ENCODE data around the gene PARD3B.

Gene PARD3B

DNA sequence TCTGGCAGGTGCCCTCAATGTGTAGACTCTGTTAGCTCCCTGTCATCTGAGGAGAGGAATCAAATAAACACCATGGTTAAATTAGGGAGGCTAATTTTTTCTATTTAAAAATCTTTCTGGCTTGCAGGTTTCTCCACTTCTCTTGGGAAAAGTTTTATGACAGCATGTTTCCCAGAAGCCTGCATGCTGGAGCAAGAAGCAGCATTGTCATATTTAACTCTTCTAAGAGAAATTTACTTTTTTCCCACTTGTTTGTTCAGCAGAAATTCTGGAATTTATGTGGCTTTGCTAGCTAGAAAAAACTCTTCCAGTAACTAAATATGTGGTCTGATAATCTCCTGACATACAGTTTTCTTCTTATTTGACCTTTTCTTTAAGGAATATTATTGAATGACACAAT lies 230.5 kb downstream of the PARD3B start:
- no peak for DNase-seq

DNA sequence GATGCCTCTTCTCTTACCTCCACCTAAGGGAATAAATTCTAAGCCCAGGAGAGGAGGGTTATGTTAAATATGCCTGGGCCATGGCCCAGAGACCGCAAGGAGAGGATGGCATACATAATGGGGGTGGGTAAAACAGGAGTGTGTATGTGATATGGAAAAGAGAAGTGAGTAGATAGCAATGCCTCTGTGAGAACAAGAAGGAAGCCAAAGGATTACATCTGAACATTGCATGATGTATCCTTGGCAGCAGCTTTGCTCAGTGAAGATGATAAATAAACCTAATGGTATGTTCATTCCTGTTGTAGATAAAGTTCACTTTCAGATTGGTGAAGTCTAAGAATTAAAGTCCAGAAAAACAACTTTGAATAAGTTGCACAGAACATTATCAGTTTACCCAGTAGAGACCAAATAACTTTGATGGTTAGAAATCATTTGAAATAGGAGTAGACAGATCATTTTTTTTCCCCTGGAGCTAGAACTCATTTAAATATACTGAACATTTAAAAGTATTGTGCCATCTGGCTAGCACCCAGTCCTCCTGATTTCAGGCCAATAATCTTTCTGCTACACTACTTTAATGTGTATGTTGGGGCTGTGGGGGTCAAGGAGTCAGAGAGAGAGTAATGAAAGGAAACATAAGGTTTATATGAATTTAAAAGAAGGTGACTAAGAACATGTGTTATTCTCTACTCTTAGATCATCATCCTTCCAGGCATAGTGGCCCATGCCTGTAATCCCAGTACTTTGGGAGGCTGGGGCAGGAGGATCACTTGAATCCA lies 231.7 kb downstream of the PARD3B start:
- no peak for DNase-seq

DNA sequence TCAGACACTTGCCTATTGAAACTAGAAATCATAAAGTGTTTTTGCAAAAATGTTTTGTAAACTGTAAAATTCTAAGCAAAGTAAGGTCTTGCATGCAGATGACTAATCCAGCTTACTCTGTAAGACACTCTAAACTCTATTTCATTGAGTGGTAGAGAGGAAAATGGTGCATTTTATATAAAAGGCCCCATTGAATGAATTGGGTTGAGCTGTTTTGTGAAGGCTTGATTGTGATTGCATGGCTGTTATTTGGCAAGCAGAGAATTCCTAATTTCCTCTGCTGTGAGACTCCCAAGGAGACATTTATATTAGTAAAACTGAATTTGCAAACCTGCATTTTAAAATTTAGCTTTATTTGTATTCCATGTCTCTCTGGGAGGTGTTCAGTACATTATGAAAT lies 234.5 kb downstream of the PARD3B start:
- DNase-seq, result no peak

DNA sequence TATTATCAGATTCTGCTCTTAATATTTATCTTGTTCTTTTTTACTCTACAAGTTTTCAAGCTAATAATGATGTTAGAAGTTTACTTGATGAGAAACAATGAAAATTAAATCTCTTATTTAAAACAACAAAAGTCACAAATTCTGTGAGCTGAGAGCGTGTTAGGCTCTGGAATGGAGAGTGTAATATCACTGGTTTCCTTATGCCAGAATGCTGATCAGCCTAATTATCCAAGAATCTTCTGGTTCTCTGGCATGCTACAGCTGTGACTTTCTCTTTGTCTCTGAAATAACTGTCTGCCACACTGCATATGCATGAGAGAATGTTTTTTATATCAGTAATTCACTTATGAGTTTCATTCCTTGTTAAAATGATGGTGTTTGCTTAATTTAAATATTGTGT lies 236.7 kb downstream of the PARD3B start:
- no peak for DNase-seq

DNA sequence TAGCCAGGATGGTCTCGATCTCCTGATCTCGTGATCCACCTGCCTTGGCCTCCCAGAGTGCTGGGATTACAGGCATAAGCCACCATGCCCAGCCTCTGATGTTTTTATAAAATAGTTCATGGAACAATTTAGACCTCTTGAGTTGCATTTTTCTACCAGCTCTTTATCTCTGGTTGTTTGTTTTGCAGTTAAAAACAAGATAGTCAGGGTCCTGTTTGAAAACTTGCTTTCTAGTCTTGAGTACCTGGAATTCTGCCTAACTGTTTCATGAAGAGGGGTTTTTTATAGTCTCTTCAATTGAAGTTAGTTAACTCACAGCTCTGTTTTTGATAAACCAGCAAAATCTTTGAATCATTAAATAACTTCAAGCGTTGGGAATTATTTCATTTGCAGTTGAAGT lies 244.8 kb downstream of the PARD3B start:
- DNase-seq, result no peak

DNA sequence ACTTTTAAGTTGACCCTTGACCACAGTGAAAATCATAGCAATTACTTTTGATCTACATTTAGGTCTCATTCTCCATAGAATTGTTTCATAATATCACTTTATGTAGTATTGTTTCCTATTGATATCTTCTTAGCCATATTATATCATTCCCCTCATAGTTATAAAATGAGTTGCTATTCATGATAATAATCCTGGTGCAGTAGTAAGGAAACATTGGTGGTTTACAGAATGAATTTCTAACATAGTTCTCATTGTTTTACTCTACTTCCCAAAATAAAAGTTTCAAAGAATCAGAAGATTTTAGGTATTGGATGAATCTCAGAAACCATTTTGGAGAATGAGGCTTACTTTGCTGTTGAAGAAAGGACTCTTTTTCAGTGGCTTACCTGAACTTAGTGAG lies 246.0 kb downstream of the PARD3B start:
- no peak for DNase-seq

DNA sequence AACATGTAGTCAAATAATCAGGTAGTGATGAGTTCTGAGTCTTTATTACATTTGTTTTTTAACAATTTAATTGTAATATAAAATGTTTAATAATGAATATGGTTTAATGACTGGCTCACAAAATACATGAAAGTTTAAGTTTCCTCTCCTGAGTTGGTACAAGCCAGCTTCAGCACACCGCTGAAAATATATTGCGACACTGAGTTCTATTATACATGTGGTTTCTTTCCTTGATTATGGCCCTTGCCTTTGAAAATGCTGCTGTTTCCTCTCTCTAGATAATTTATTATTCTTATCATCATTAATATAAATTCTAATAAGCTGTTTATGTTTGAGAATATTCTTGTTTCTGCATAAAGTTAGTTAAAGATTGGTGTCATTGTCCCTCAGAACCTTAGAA lies 249.3 kb downstream of the PARD3B start:
- DNase-seq, result no peak

DNA sequence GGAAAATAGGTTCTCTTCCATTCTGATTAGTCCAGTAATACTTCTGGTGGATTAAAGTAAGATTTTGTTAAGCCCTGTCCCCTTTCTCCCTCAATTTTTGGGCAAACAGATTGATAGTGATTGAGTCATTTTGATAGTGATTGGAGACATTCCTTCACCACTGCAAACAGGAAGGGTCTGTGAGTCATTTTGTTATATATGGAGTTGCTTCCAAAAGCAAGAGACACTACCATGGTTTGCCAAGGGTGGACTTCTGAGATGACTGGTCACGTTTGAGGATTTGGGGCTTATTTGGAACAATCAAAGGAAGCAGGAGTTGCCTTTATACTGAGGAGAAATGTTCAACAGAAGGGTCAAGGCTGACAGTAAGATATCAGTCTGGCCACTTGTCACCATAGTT lies 249.9 kb downstream of the PARD3B start:
- DNase-seq, result no peak

DNA sequence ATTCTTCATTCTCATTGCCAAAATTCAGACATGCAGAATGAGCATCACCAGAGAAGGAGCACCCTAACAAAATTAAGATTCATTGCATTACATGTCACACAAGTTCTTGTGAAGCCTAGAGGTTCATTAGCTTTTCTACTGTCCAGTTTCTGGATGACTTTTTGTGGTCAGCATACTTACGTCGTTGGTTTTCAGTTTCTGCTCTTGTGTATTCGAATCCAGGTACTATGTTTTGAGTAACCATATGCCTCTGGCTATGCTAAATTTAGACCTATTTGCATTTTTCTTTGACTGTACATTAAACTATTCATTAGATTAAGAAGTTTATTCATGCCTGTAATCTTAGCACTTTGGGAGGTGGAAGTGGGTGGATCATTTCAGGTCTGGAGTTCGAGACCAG lies 251.3 kb downstream of the PARD3B start:
- DNase-seq, result no peak

DNA sequence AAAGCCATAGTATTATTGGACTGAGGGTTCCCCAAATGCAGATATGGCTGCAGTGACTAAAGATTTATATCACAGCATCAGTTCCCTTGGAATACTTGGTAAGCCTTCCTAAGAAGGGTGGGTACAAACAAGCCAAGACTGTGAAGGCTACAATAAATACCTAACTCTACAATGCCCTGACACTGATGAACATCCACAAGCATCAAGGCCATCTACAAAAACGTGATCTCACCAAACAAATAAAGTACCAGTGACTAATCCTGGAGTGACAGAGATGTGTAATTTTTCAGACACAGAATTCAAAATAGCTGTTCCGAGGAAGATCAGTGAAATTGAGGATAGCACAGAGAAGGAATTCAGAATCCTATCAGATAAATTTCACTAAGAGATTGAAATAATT lies 254.5 kb downstream of the PARD3B start:
- no peak for DNase-seq

DNA sequence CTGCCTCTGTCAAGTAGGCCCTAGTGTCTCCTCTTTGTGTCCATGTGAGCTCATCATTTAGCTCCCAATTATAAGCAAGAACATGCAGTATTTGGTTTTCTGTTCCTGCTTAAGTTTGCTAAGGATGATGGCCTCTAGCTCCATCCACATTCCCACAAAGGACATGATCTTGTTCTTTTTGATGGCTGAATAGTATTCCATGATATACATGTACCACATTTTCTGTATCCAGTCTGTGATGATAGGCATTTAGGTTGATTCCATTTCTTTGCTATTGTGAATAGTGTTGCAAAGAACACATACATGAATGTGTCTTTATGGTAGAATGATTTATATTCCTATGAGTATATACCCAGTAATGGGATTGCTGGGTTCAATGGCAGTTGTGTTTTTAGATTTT lies 263.2 kb downstream of the PARD3B start:
- no peak for DNase-seq

DNA sequence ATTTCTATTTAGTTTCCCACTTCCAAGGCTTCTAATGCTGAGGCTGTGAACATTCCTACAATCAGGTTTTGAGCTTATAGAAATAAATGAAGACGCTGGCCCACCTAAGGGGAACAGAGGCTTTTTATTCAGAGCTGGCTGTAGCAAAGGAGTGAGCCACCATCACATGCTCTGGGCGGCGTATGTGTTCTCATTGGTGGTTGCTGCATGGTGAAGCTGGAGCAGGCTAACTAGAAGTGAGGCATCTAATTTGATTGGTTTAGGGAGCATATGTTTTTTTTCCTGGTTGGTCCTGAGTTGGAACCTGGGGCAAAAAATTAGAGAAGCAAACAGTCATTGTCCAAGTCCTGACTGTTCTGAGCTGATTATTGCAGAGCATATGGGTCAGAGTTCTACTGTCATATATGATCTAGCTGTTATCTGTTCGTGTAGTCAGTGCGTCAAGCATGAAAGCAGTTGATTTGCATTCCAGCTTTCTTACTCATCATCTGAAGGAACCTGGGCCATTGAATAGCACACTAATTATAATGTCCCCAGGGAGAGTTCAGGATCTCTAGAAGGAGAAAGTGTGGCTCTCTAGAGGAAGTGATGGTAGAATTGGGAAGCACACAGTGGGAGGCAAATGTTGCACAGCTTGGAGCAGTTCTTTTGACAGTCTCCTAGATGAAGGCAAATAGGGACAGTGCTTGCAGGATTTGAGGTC lies 279.6 kb downstream of the PARD3B start:
- no peak for DNase-seq

DNA sequence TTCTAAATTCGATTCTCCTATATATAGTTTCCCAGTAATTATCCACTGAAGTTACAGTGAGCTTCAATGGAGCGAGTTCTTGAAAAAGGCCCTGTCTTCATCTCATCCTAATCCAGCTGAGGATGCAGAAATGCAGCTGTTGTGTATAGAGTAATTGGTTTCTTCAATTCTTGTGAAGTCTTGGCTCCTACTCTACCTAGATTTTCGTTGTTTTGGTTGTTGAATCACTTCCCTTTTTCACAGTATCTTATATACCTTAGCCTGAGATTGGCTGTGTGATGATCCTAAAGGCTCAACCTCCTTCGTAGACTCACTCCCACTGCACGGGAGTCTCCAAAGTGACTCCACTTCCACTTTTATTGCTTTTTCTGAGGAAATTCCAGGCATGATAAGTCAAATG lies 280.4 kb downstream of the PARD3B start:
- DNase-seq, result no peak

DNA sequence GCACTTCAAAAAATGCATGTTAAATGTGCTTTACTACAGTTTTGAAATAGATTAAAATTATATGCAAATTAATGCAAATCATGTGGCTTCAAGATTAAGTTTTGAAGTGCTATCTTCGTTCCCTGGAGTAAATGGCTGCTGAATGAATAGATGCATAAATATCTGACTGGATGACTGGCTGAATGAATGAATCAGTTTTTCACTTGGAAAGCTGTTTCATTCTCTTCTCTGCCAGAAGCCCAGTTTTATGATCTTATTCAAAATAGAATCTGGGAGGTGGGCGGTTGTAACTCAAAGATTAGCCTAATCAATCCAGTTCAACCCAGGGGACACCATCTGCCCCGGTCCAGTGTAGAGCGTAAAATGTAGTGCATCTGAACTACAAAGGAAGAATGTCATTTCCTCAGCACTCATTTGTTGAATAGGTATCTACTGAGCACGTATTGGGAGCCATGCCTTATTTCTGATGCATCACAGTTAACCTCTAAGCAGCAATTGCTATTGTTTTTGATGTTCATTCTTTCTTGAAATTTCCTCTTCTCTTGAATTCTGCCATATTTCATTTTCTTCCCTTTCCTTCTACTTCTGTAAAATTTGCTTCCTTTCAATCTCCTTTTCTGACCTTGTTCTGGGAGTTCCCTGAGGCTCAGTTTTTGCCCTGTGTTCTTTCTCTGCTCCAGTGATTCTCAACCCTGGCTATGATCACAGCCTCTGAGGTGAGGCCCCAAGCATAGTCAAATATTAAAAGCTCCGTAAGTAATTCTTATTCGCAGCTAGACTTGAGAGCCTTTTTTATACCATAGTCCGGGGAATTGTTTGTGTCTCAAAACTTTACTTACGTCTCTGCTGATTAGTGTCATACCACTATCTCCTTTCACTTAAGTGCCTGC lies 282.7 kb downstream of the PARD3B start:
- DNase-seq, result no peak

DNA sequence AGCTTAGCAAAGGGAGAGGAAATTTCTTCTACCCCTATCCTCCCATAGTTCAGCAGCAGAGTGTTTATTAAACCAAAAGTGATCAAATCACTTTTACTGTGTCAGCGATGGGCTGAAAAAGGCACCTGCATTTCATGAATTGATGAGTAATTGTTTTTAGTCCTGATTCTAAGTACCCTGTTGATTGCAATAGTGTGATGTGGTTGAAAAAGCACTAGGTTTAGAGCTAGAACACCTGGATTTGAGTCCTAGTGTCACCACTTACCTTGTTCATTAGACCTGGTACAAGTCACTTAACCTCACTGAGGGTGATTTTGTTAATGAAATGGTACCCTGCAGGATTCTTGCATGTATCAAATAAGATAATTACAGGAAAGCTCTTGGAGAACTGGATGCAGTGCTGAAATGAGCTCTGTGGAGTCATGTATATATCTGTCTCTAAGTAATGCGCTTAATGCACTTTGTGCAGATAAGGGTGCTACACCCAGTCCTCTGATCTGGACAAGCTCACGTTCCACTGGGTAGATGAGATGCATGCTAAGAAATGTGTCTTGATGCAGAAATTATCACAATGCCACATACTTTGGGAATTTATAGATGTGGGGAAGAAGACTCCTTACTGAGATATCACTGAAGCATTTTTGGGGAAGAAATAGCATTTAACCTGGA lies 289.6 kb downstream of the PARD3B start:
- no peak for DNase-seq

DNA sequence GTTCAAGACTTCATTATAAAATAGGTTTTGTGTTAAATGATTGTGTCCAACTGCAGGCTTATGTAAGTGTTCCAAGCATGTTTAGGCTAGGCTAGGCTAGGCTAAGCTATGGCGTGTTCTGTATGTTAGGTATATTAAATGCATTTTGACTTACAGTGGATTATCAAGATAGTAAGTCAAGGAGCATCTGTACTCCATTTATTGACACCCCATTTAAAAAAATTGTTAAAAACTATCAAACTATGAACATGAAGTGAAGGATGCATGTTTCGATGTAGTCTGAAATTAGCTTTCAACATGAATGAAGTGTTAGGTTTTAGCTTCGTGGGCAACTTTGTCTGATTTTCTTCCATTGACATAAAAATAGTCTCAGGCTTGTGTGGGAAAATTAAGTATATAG lies 290.5 kb downstream of the PARD3B start:
- no peak for DNase-seq

DNA sequence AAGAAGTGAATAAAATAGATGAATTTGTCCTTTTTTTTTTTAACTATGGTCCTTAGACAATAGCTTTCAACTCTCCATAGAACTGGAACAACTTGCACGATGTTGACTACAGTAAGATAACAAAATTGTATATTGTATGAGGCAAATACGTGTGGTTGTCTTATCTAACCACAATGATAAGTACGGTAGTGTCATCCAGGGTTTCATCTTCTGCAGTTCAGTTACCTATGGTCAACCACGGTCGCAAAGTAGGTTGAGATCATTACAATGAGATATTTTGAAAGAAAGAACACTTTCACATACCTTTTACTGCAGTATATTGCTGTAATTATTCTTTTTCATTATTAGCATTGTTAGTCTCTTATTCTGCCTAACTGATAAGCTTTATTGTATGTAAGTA lies 295.2 kb downstream of the PARD3B start:
- DNase-seq, result no peak

DNA sequence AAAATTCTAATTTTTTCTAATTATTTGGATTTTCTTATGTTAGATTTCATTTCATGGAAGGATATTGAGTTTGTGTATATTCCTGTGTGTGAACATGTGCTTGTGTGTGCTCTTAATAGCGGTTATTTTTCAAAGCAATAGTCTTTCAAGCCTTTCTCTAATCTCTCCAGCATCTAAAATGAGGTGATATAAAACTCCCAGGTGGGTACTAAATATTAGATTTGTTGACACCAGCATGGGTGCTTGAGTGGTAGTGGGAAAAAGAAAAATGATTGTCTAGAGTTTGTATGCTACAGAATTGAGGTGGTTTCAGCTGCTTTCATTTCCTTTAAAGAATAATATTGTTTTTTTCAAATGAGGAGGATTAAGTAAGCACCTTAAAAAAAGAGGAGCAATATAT lies 296.8 kb downstream of the PARD3B start:
- DNase-seq, result no peak

DNA sequence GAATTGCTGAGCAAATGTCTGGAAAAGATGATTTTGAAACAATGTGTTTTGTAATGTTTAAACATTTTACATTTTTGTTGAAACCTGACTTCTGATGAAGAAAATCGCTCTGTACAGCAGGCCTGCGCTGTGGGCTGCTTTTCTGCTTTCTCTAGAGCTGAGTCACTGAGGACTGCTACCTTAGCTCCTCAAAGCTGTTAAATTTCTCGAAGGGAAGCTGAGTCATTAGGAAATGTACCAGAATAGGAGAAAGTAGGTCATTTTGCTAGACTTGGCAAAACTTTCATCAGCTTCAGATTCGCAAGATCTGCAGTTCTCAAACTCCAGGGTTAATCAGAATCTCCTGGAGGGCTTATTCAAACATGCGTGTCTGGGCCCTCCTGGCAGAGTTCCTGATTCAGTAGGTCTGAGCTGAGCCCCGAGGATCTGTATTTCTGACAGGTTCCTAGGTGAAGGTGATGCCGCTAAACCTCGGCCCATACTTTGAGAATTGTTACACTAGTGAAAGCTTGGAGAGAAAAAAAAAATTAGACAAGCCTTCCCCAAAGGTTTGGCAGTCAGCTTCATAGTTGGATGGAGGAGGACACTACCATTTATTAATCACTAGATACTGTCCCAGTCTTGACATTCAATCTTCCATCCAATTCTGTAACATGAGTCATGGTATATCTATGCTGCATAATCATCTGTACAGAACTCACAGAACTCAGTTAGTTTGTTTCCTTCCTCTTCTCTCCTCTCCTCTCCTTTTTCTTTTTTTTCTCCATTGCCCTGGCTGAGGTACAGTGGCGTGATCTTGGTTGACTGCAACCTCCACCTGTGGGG lies 297.6 kb downstream of the PARD3B start:
- no peak for DNase-seq

DNA sequence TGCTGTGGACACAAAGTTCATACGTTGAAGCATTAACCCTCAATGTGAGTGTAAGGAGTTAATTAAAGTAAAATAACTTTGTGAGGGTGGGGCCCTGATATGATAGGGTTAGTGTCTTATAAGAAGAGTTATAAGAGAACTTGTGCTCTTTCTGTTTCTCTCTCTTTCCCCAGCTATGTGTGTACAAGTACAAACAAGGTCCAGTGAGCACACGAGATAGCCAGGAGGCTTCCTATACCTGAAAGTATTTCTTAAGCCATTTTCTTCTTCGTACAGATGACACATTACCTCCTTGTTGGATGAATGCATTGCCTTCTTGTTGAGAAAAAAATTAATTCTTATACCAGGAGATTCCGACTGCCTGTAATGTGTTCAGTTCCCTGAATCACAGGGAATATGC lies 301.2 kb downstream of the PARD3B start:
- DNase-seq, result no peak

DNA sequence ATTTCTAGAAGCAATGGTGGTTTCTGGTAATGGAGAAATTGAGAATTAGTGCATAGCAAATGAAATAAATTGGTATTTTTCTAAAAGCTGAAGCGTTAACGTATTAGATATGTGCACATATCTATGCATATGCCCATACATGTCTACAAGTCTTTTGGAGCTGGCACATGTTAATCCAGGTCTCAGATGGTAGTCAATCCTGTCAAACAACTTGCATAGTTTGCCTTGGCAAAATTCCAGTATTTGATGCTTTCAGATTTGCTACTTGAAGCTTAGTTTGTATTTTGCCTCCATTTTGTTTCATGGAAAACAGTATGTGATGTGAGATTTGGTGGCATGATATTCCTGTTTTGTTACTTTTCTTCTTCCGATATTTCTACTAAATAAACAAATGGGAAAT lies 304.6 kb downstream of the PARD3B start:
- peak; percentile 62 for DNase-seq

DNA sequence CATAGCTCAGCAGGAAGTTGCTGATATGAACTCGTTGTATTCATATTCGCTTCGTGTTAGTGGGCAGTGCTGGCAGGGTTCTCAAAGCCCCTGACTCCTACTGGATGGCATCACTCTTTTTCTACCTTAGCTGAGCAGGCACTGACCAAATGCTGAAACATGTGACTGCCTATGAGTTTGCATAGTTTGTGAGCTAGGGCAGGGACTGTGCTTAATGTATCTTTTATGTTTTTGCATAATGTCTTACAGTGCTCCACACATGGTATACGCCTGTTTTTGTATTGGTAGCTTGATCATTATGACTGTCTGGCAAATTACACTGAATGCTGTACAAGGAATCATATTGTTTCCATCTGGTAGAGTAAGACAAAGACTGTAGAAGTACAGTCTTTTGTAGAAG lies 305.3 kb downstream of the PARD3B start:
- no peak for DNase-seq

Measured in DMS153 (cell line).